ENCODE results near the gene GJB6.

Gene GJB6

DNA sequence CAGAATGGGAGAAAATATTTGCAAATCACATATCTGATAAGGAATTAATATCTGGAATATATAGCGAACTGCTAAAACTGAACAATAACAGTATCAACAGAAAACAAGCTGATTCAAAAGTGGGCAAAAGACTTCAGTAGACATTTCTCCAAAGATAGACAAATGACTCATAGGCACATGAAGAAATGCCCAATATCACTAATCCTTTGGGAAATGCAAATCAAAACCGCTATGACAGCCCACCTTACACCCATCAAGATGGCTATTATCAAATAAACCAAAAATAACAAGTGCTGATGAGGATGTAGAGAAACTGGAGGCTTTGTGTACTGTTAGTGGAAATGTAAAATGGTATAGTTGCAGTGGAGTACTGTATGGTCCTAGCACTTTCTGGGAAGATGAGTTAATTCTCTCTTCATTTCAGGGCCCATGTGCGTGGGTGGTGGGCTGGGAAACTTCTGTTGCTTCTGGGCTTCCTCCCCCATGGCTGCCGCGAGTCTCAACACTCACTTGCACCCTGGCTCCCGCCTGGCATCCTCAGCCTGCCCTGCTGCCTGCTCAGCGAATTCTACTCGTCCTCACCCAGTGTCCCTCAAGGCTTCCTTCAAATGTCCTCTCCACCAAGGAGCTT, 58.9 kb downstream of the GJB6 start:
- 0 out of 2 replicates have a peak, but pooled peaks have one; percentile 12 for TF ChIP-seq EGR2 (tag by site-specific recombination; IDR thresholded peaks at IDR 0.05; ENCODE audit: low read depth)
- 0 out of 2 replicates have a peak, but pooled peaks have one; percentile 19 for TF ChIP-seq ZNF394 (tag by site-specific recombination; IDR thresholded peaks at IDR 0.05; ENCODE audit: borderline replicate concordance)
- TF ChIP-seq, protein P1, sequence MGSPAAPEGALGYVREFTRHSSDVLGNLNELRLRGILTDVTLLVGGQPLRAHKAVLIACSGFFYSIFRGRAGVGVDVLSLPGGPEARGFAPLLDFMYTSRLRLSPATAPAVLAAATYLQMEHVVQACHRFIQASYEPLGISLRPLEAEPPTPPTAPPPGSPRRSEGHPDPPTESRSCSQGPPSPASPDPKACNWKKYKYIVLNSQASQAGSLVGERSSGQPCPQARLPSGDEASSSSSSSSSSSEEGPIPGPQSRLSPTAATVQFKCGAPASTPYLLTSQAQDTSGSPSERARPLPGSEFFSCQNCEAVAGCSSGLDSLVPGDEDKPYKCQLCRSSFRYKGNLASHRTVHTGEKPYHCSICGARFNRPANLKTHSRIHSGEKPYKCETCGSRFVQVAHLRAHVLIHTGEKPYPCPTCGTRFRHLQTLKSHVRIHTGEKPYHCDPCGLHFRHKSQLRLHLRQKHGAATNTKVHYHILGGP (tag by site-specific recombination; IDR thresholded peaks at IDR 0.05): no peak
- TF ChIP-seq ZNF777 (tag by site-specific recombination; IDR thresholded peaks at IDR 0.05; ENCODE audit: borderline replicate concordance): no peak
- peak; percentile 45; the same call in 1 of the 2 replicates for TF ChIP-seq ZFHX2 (tag by site-specific recombination; conservative IDR thresholded peaks at IDR 0.05)
- no peak for TF ChIP-seq ZBTB1 (tag by site-specific recombination; IDR thresholded peaks at IDR 0.05)
- TF ChIP-seq ZNF366 (tag by site-specific recombination; conservative IDR thresholded peaks at IDR 0.05): 0 out of 2 replicates have a peak, but pooled peaks have one; percentile 9
- Histone ChIP-seq H3K4me3 (ENCODE audit: low read depth, low read length) (no peak overlapping the region), H3K9me3 (ENCODE audit: control insufficient read depth, insufficient read depth, low read depth, low read length) (no peaks in the 10 kb centered on the region), H3K36me3 (ENCODE audit: control insufficient read depth in 2 of 2, insufficient read depth in 1 of 2, low read length in 2 of 2) (no peaks in the 10 kb centered on the region), H3K4me1 (ENCODE audit: control insufficient read depth, insufficient read depth, low read length) (peaks cover 8% of the 10 kb centered on the region; the same call in 1 of the 2 replicates), H3K27ac (ENCODE audit: extremely low read depth, low read depth, low read length) (no peak overlapping the region)
- CTCF ChIA-PET: interaction anchor here (1.0 kb wide), 1 partner anchor 10 kb away, joined by 3 read pairs; no protein-coding TSS in a partner anchor
- POLR2A ChIA-PET: interaction anchor here (0.6 kb wide), 1 partner anchor 329 kb away, joined by 3 read pairs; no protein-coding TSS in a partner anchor
